Coronary artery (tissue), 2 donors: Measurements from ENCODE around the gene DNAJC28.
"Not testable (repeated sequence)": the region's sequence is repeated elsewhere in the genome, so short reads cannot be mapped to it uniquely, and the experiment has no call there.

Source experiments
- DNase-seq: peaks from one replicate; pipeline ENCODE4 v3.0.0-alpha.2; 2017; ENCODE audit warnings: low spot score
- H3K27ac ChIP-seq, 2 donors: fragments of 200-600 bp; sonication (generic); one replicate each; pipeline ENCODE4 v1.5.1; 2016 to 2019
- H3K4me3 ChIP-seq: fragments of 200-600 bp; sonication (generic); 2 replicates; pipeline ENCODE4 v1.5.1; 2016; ENCODE audit warnings: mild to moderate bottlenecking, moderate library complexity
- CTCF ChIP-seq: fragments of 200-600 bp; sonication (generic); IDR thresholded peaks from one replicate; pipeline ENCODE4 v1.5.1; 2019; ENCODE audit warnings: antibody characterized with exemption

The DNAJC28 gene

GRCh38 chr21:33522953-33523349, 31.4 kb upstream of the DNAJC28 start:
- no peak for TF ChIP-seq CTCF
- DNase-seq = no peak
- Histone ChIP-seq H3K4me3 (no peak overlapping the region), H3K27ac (no peak overlapping the region)

GRCh38 chr21:33522297-33522952, 30.9 kb upstream of the DNAJC28 start:
- no peak for DNase-seq
- H3K4me3 ChIP-seq = no peak overlapping the region
- TF ChIP-seq CTCF = no peak
- no peak overlapping the region for H3K27ac ChIP-seq

DNA sequence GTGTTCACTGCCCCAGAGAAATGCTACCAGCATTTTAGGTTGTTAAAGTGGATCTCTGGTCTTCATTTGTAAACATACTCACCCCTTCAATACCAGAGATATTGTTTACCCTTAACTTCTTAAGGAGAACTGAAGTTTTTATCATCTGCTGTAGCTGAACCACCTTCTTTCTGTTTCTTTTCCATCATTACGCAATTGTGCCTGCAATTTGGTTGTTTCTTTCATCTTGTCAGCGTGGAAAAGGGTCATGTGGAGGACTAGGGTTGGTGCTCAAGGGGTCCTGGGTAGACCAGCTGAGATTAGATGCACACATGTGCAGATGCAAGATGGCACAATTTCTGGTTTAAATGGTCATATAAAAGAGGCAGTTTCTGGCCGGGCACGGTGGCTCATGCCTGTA, 27.4 kb upstream of the DNAJC28 start:
- DNase-seq = no peak

DNA sequence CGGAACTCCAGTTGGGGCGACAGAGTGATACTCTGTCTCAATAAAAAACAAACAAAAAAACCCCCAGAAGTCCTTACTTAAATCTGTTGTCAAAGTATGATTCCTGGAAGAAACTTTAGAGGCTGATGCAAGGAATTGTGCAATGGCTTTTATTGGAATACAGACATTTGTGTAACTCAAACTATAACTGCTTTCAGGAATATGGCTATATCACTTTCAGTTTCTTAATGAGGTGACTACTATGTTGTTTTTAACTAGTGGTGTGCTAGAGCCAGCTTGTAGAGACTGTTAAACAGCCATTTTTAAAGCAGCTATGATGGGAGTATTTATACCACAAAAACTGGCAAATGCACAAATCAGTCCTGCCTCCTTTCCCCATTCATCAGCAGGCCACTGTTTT, 22.7 kb upstream of the DNAJC28 start:
- no peak overlapping the region for H3K27ac ChIP-seq
- no peak for DNase-seq
- no peak overlapping the region for H3K4me3 ChIP-seq
- TF ChIP-seq CTCF = no peak

More for the DNA sequence above, 27.4 kb upstream of the DNAJC28 start:
- Histone ChIP-seq H3K27ac (no peak overlapping the region), H3K4me3 (no peak overlapping the region)
- no peak for TF ChIP-seq CTCF

DNA sequence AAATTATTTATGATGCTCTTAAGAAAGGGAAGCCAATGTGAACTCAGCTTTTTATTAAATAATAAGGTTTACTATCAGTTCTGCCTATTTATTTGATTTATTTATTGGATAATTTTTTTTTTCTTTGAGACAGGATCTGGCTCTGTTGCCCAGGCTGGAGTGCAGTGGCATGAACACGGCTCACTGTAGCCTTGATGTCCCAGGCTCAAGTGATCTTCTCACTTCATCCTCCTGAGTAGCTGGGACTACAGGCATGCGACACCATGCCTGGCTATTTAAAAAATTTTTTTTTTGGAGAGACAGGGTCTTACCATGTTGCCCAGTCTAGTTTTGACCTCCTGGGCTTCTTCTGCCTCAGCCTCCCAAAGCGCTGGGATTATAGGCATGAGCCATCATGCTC, 21.0 kb upstream of the DNAJC28 start:
- no peak for TF ChIP-seq CTCF
- no peak overlapping the region for H3K4me3 ChIP-seq
- no peak for DNase-seq
- H3K27ac ChIP-seq = no peak overlapping the region

DNA sequence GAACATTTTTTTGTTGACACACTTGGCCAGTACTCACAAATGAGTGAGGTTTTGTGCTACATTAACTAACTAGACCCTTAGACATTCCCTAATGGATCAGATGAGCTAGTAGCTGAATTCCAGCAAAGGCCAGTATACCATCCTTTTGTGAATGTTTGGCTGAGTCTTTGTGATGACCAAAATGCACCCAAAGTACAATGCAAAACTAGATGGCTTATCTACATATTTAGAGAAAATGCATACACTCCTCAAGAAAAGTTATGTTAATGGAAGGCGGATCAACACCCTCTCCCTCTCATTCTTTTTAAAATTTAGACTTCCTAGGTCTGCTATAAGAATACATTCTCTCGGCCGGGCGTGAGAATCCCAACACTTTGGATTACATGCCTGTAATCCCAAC, 20.1 kb upstream of the DNAJC28 start:
- TF ChIP-seq CTCF = no peak
- Histone ChIP-seq H3K4me3 (no peak overlapping the region), H3K27ac (no peak overlapping the region)
- no peak for DNase-seq

- no peak overlapping the region for H3K27ac ChIP-seq
- DNase-seq = no peak
- TF ChIP-seq CTCF = no peak
- no peak overlapping the region for H3K4me3 ChIP-seq
Observed at GRCh38 chr21:33510826-33511225, 19.3 kb upstream of the DNAJC28 start.

DNA sequence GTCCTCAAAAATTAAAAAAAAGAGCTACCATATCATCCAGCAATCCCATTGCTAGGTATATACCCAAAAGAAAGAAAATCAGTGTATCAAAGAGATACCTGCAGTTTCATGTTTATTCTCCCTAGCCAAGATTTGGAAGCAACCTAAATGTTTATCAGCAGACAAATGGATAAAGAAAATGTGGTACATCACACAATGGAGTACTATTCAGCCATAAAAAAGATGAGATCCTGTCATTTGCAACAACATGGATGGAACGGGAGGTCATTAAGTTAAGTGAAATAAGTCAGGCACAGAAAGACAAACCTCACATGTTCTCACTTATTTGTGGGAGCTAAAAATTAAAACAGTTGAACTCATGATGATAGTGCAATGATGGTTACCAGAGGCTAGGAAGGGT, 15.5 kb upstream of the DNAJC28 start:
- not testable (repeated sequence) for DNase-seq, H3K27ac ChIP-seq, H3K4me3 ChIP-seq
